Choroid plexus epithelial cell (primary cell): ENCODE measurements around the gene LHX6.

ENCODE experiments used
- DNase-seq: peaks from one replicate; pipeline ENCODE4 v3.0.0-alpha.2; 2010; ENCODE audit warnings: low read depth
- H3K4me3 ChIP-seq: 2 replicates; pipeline ENCODE4 v1.5.1; 2011; ENCODE audit warnings: low read depth, mild to moderate bottlenecking, control low read depth, low read length, moderate library complexity
- CTCF ChIP-seq: conservative IDR thresholded peaks from 2 replicates; pipeline ENCODE4 v1.5.1; 2011; ENCODE audit warnings: low read depth, mild to moderate bottlenecking, control low read depth, inconsistent platforms, low read length, moderate library complexity

The LHX6 gene

GRCh38 chr9:122220673-122221182 lies 8.0 kb downstream of the LHX6 start:
- H3K4me3 ChIP-seq, result no peak overlapping the region
- DNase-seq, result no peak
- TF ChIP-seq CTCF, result no peak

- TF ChIP-seq CTCF, result no peak
- no peak for DNase-seq
- H3K4me3 ChIP-seq, result no peak overlapping the region
Observed at GRCh38 chr9:122219856-122220672, 8.7 kb downstream of the LHX6 start.

- no peak for TF ChIP-seq CTCF
- peak; percentile 32 for DNase-seq
- H3K4me3 ChIP-seq, result no peak overlapping the region
Observed at GRCh38 chr9:122218935-122219855, 9.6 kb downstream of the LHX6 start.

- TF ChIP-seq CTCF, result no peak
- DNase-seq, result no peak
- H3K4me3 ChIP-seq, result no peak overlapping the region
Observed at GRCh38 chr9:122218071-122218934, 10.5 kb downstream of the LHX6 start.

- no peak for DNase-seq
- H3K4me3 ChIP-seq, result no peak overlapping the region
- TF ChIP-seq CTCF, result no peak
Observed at GRCh38 chr9:122217640-122218039, 11.1 kb downstream of the LHX6 start.

GRCh38 chr9:122216798-122217418 lies 11.8 kb downstream of the LHX6 start:
- no peak for TF ChIP-seq CTCF
- no peak for DNase-seq
- no peak overlapping the region for H3K4me3 ChIP-seq
